GM19351 (cell line): ENCODE measurements around the gene MARVELD2.
A peak's percentile ranks its signal among the peaks of the same experiment; 100 is the strongest.
"Not testable (repeated sequence)": the region's sequence is repeated elsewhere in the genome, so short reads cannot be mapped to it uniquely, and the experiment has no call there.

Source experiments
- ATAC-seq: cut with Tn5 transposase; IDR thresholded peaks from one replicate; pipeline ENCODE4 v1.9.1; 2021; ENCODE audit warnings: mild to moderate bottlenecking, moderate library complexity; ENCODE audit not compliant: unreplicated experiment

The MARVELD2 gene

GRCh38 chr5:69449511-69449910, 34.6 kb downstream of the MARVELD2 start:
- no peak for ATAC-seq

GRCh38 chr5:69450116-69450515, 35.2 kb downstream of the MARVELD2 start:
- ATAC-seq, result no peak

GRCh38 chr5:69450527-69450926, 35.6 kb downstream of the MARVELD2 start:
- ATAC-seq, result not testable (repeated sequence)

GRCh38 chr5:69451941-69452647, 37.2 kb downstream of the MARVELD2 start:
- no peak for ATAC-seq

- ATAC-seq, result not testable (repeated sequence)
Measured at GRCh38 chr5:69453487-69453886, 38.6 kb downstream of the MARVELD2 start.

GRCh38 chr5:69454460-69455249, 39.7 kb downstream of the MARVELD2 start:
- no peak for ATAC-seq

- not testable (repeated sequence) for ATAC-seq
Measured at GRCh38 chr5:69455428-69455988, 40.6 kb downstream of the MARVELD2 start.

GRCh38 chr5:69462170-69462569, 47.3 kb downstream of the MARVELD2 start:
- ATAC-seq, result no peak

GRCh38 chr5:69466375-69466774, 51.5 kb downstream of the MARVELD2 start:
- not testable (repeated sequence) for ATAC-seq

- peak; percentile 93 for ATAC-seq
Measured at GRCh38 chr5:69467442-69468225, 52.7 kb downstream of the MARVELD2 start.

GRCh38 chr5:69468631-69469030, 53.7 kb downstream of the MARVELD2 start:
- ATAC-seq, result no peak

- ATAC-seq, result not testable (repeated sequence)
Measured at GRCh38 chr5:69471516-69471915, 56.6 kb downstream of the MARVELD2 start.

- not testable (repeated sequence) for ATAC-seq
Measured at GRCh38 chr5:69472535-69473143, 57.7 kb downstream of the MARVELD2 start.

- no peak for ATAC-seq
Measured at GRCh38 chr5:69477170-69477569, 62.3 kb downstream of the MARVELD2 start.

- not testable (repeated sequence) for ATAC-seq
Measured at GRCh38 chr5:69478296-69478695, 63.4 kb downstream of the MARVELD2 start.

GRCh38 chr5:69484891-69485290, 70.0 kb downstream of the MARVELD2 start:
- ATAC-seq, result no peak

GRCh38 chr5:69485471-69485870, 70.6 kb downstream of the MARVELD2 start:
- ATAC-seq, result no peak

GRCh38 chr5:69489246-69489645, 74.3 kb downstream of the MARVELD2 start:
- no peak for ATAC-seq

GRCh38 chr5:69491027-69491426, 76.1 kb downstream of the MARVELD2 start:
- ATAC-seq, result no peak

GRCh38 chr5:69491838-69492390, 77.0 kb downstream of the MARVELD2 start:
- ATAC-seq, result no peak
